ENCODE data around the gene GTF2I. TPM values are rescaled to one million over a fixed set of nuclear protein-coding genes. Genes with fewer than 3 reads are reported as not detected.
A peak's percentile ranks its signal among the peaks of the same experiment; 100 is the strongest.

The GTF2I gene
- total and polyA plus RNA-seq, 12 donors: 19.0 to 393 (median 189) TPM

GRCh38 chr7:74708569-74709275 is 51.2 kb downstream of the GTF2I start:
- no peak for TF ChIP-seq POLR2A (IDR thresholded peaks at IDR 0.05)
- no peak for TF ChIP-seq CTCF (IDR thresholded peaks at IDR 0.05)
- no peaks in the 10 kb centered on the region for H3K27me3 ChIP-seq
- no peaks in the 10 kb centered on the region for H3K4me1 ChIP-seq (replicated peaks in 1 of 2)
- DNase-seq: no peak
- peaks cover 0 to 86% of the 10 kb centered on the region in 2 donors for H3K36me3 ChIP-seq (replicated peaks in 1 of 2)
- H3K27ac ChIP-seq: peak overlapping the region in 1 of 5 donors; percentile 37
- H3K9me3 ChIP-seq (replicated peaks in 1 of 3): no peaks in the 10 kb centered on the region
- whole genome bisulfite sequencing, 4 donors: 70 to 81% (median 79%) methylated on average over 6 to 7 of the region's 7 CpGs
- intact Hi-C loops (cut with DNase I): loop anchor here in 1 of 2 donors (10.0 kb wide), 1 partner anchor 284 kb away; no protein-coding TSS in a partner anchor
- H3K4me3 ChIP-seq: no peak overlapping the region

- Histone ChIP-seq H3K4me1 (replicated peaks in 1 of 2) (no peaks in the 10 kb centered on the region), H3K27ac (peak overlapping the region in 1 of 5 donors; percentile 4), H3K36me3 (replicated peaks in 1 of 2) (peaks cover 0 to 83% of the 10 kb centered on the region in 2 donors), H3K27me3 (no peaks in the 10 kb centered on the region), H3K4me3 (no peak overlapping the region), H3K9me3 (replicated peaks in 1 of 3) (no peaks in the 10 kb centered on the region)
- 83 to 87% (median 86%) methylated on average over 10 of the region's 10 CpGs for WGBS, 4 donors
- TF ChIP-seq CTCF (IDR thresholded peaks at IDR 0.05) (peak in 1 of 6 experiments; percentile 14), POLR2A (IDR thresholded peaks at IDR 0.05) (no peak)
- DNase-seq: no peak
- intact Hi-C loops (cut with DNase I): loop anchor here in 1 of 2 donors (2.0 to 10.0 kb wide), 2 partner anchors 13 to 285 kb away; no protein-coding TSS in a partner anchor
Observed at GRCh38 chr7:74709880-74710671, 52.6 kb downstream of the GTF2I start.

GRCh38 chr7:74713567-74713966 is 56.0 kb downstream of the GTF2I start:
- intact Hi-C loops (cut with DNase I): no loop called here
- Histone ChIP-seq H3K4me1 (replicated peaks in 1 of 2) (no peaks in the 10 kb centered on the region), H3K4me3 (no peak overlapping the region), H3K9me3 (replicated peaks in 1 of 3) (no peaks in the 10 kb centered on the region), H3K27me3 (no peaks in the 10 kb centered on the region), H3K36me3 (replicated peaks in 1 of 2) (peaks cover 0 to 71% of the 10 kb centered on the region in 2 donors), H3K27ac (no peak overlapping the region)
- no peak for DNase-seq
- no peak for TF ChIP-seq CTCF (IDR thresholded peaks at IDR 0.05)

GRCh38 chr7:74717889-74718288 is 60.4 kb downstream of the GTF2I start:
- Histone ChIP-seq H3K27me3 (no peaks in the 10 kb centered on the region), H3K9me3 (replicated peaks in 1 of 3) (no peaks in the 10 kb centered on the region), H3K36me3 (replicated peaks in 1 of 2) (peaks cover 0 to 76% of the 10 kb centered on the region in 2 donors), H3K4me1 (replicated peaks in 1 of 2) (no peaks in the 10 kb centered on the region), H3K4me3 (no peak overlapping the region), H3K27ac (no peak overlapping the region)
- DNase-seq: no peak
- WGBS, 4 donors: 89 to 93% (median 90%) methylated on average over 9 of the region's 9 CpGs
- TF ChIP-seq POLR2A (IDR thresholded peaks at IDR 0.05): no peak
- no peak for TF ChIP-seq CTCF (IDR thresholded peaks at IDR 0.05)
- intact Hi-C loops (cut with DNase I): no loop called here

Data from adrenal gland (tissue), 12 donors.